Bronchial epithelial cell (primary cell): ENCODE measurements around the gene FTO. TPM values are rescaled to one million over a fixed set of nuclear protein-coding genes. Genes with fewer than 3 reads are reported as not detected.

Experiments
- DNase-seq: peaks from one replicate; pipeline ENCODE4 v3.0.0-alpha.2; 2010; ENCODE audit warnings: low read depth
- FAIRE-seq: peaks from 2 replicates; lab custom pipeline; 2011; peaks lifted over from hg19 to GRCh38; lab: Jason Lieb, UNC
- H3K27me3 ChIP-seq: 2 replicates; pipeline ENCODE4 v1.5.1; 2011; ENCODE audit warnings: low read length; ENCODE audit not compliant: control insufficient read depth, insufficient read depth
- H3K36me3 ChIP-seq: 2 replicates; pipeline ENCODE4 v1.5.1; 2011; ENCODE audit warnings: low read length; ENCODE audit not compliant: control insufficient read depth, insufficient read depth
- H3K4me3 ChIP-seq: 2 replicates; pipeline ENCODE4 v1.5.1; 2011; ENCODE audit warnings: mild to moderate bottlenecking, low read depth, low read length, control low read depth
- total RNA-seq: library from RNA; depleted of rRNA; stranded (reverse); fragments of >200 nt; gene quantifications from 2 replicates; pipeline ENCODE4 v1.2.1, GENCODE V29; 2014
- TF ChIP-seq, protein P1 (sequence below): IDR thresholded peaks from 2 replicates; pipeline ENCODE4 v1.5.1; 2011; ENCODE audit warnings: mild to moderate bottlenecking, moderate library complexity, low read length, control low read depth, inconsistent platforms; ENCODE audit not compliant: insufficient read depth, severe bottlenecking

FTO gene
- total RNA-seq, 1 donor from 2014 or later = 41.6 TPM

GRCh38 chr16:53787423-53787822 lies 83.5 kb downstream of the FTO start:
- TF ChIP-seq, protein P1, sequence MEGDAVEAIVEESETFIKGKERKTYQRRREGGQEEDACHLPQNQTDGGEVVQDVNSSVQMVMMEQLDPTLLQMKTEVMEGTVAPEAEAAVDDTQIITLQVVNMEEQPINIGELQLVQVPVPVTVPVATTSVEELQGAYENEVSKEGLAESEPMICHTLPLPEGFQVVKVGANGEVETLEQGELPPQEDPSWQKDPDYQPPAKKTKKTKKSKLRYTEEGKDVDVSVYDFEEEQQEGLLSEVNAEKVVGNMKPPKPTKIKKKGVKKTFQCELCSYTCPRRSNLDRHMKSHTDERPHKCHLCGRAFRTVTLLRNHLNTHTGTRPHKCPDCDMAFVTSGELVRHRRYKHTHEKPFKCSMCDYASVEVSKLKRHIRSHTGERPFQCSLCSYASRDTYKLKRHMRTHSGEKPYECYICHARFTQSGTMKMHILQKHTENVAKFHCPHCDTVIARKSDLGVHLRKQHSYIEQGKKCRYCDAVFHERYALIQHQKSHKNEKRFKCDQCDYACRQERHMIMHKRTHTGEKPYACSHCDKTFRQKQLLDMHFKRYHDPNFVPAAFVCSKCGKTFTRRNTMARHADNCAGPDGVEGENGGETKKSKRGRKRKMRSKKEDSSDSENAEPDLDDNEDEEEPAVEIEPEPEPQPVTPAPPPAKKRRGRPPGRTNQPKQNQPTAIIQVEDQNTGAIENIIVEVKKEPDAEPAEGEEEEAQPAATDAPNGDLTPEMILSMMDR = no peak

DNA sequence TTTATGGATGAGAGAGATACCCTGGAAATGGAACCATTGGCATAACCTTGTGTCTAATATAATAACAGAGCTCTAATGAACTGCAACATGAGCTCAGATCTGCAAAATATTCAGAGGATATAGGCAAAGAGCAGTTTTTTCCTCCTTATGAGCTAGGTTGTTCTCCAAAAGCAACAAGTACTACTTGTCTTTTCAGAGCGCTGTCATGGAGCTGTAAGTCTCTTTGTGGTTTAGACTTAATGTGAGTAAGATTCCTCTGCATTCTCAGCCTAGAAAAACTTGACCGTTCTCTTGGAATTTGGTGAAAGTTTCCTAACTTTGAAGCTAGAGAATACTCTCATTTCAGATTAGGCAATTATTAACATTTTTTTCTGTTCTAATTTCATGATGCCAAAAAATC lies 85.2 kb downstream of the FTO start:
- Histone ChIP-seq H3K36me3 (no peaks in the 10 kb centered on the region), H3K27me3 (no peaks in the 10 kb centered on the region), H3K4me3 (no peak overlapping the region)
- FAIRE-seq (no peak), DNase-seq (peak; percentile 39)
- TF ChIP-seq, protein P1 = no peak

More at GRCh38 chr16:53787423-53787822, 83.5 kb downstream of the FTO start:
- Histone ChIP-seq H3K4me3 (no peak overlapping the region), H3K36me3 (no peaks in the 10 kb centered on the region), H3K27me3 (no peaks in the 10 kb centered on the region)
- DNase-seq (peak; percentile 56), FAIRE-seq (no peak)

DNA sequence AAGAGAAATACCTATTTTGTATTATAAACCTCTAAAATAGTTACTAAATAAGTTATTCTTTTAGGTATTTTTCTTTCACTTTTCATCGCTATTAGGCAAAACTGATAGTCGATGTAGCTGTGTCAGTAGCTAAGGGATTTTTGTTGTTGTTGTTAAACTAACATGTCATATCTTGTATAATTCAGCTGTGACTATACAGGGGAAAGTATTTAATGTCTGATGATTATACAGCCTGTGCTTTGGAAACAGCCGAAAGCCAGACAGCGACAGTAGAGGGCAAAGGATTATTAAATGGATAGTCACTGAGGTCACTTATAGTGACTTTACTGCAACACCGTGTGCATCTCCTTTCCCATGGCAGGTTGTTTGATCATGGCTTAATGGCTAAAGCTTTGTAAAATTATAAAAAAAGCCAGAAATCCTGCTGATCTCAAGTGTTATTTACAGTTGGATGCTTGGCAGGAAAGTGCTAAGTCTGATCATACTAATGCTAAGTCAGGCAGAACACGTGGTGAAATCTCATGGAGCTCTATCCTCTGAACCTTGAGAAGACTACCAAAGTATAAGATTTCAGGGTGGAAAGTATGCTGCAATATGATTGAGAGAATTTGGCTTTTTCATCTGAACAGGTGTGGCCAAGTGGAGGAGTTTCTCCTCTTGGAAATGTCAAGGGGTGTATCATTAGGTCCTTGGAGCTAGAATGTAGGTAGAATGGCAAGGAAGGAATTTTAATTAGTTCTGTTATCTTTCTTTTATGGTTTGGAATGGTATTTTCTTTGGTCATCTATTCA lies 88.4 kb downstream of the FTO start:
- TF ChIP-seq, protein P1 = no peak
- Histone ChIP-seq H3K27me3 (no peaks in the 10 kb centered on the region), H3K4me3 (no peak overlapping the region), H3K36me3 (no peaks in the 10 kb centered on the region)
- DNase-seq (peak; percentile 79), FAIRE-seq (no peak)

DNA sequence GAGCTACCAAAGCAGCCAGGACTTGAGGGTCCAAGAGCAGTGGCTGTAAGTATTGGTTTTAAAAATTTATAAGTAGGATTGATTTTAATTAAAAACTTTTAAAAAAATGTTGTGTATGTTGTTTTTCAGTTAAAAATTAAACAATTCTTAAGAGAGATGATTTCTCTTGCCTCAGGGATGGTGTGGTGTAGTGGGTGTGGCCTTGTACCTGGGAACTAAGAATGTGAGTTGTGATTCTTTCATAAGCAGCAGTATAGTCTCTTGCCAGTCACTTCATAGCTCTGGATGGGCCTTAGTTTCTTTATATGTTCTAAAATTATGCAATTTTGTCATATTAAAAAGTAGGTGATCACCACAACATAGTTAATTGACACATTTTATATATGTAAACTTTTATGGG lies 99.5 kb downstream of the FTO start:
- TF ChIP-seq, protein P1 = no peak
- no peak for FAIRE-seq
- Histone ChIP-seq H3K27me3 (no peaks in the 10 kb centered on the region), H3K36me3 (no peaks in the 10 kb centered on the region), H3K4me3 (no peak overlapping the region)
- DNase-seq = no peak

- TF ChIP-seq, protein P1 = no peak
- H3K27me3 ChIP-seq = no peaks in the 10 kb centered on the region
- H3K36me3 ChIP-seq = no peaks in the 10 kb centered on the region
- H3K4me3 ChIP-seq = no peak overlapping the region
- DNase-seq = no peak
- no peak for FAIRE-seq
These were observed 100.0 kb downstream of the FTO start for GRCh38 chr16:53803998-53804397.
